ENCODE results near the gene TMPRSS4. TPM values are rescaled to one million over a fixed set of nuclear protein-coding genes. Genes with fewer than 3 reads are reported as not detected.

Gene TMPRSS4
- total and polyA plus RNA-seq, 9 of the 15 experiments (the other 6 are each of a cell fraction or from before 2014, with no cell fraction given): 4.0 to 10.0 (median 5.6) TPM

- Histone ChIP-seq H3K4me3 (no peak overlapping the region), H2AFZ (ENCODE audit: low read depth, low read length) (no peak overlapping the region), H3K4me2 (ENCODE audit: insufficient read depth, low read length) (no peak overlapping the region), H3K27me3 (ENCODE audit: control insufficient read depth in 2 of 2, insufficient read depth in 2 of 2, low read length in 2 of 2) (peaks cover 2 to 10% of the 10 kb centered on the region in 2 experiments; a peak in 1 of 5 replicates), H4K20me1 (replicated peaks; ENCODE audit: control insufficient read depth, insufficient read depth, low read length) (no peaks in the 10 kb centered on the region), H3K9me1 (ENCODE audit: control insufficient read depth, insufficient read depth, low read length) (no peaks in the 10 kb centered on the region), H3K9me3 (replicated peaks; ENCODE audit: control insufficient read depth, insufficient read depth, low read depth, low read length) (no peaks in the 10 kb centered on the region), H3K79me2 (ENCODE audit: control insufficient read depth, insufficient read depth, low read length) (no peaks in the 10 kb centered on the region), H3K36me3 (ENCODE audit: control insufficient read depth, insufficient read depth, low read length) (no peaks in the 10 kb centered on the region), H3K27ac (ENCODE audit: extremely low read depth, low read depth, low read length) (no peak overlapping the region), H3K4me1 (replicated peaks in 1 of 2; ENCODE audit: control insufficient read depth in 2 of 2, insufficient read depth in 2 of 2, low read length in 2 of 2) (no peaks in the 10 kb centered on the region), H3K9ac (ENCODE audit: insufficient read depth in 1 of 2, low read depth in 2 of 2, low read length in 2 of 2) (no peak overlapping the region)
- in situ Hi-C loops (cut with MboI): no loop called here
- no TSS peak for BruUV-seq (replicated peaks)
- intact Hi-C loops (cut with micrococcal nuclease): loop anchor here (5.0 kb wide), 1 partner anchor 61 kb away; no protein-coding TSS in a partner anchor
- CTCF ChIA-PET (ENCODE audit: low intra/inter-chr PET ratio): no interaction called here
- WGBS (ENCODE audit: insufficient coverage, low coverage, missing lambda C conversion rate): 17% methylated on average over 4 of the region's 4 CpGs
- TF ChIP-seq FOS (IDR thresholded peaks at IDR 0.05; ENCODE audit: extremely low read depth, insufficient read length): no peak
- no peak for TF ChIP-seq ETV6 (IDR thresholded peaks at IDR 0.05; ENCODE audit: borderline replicate concordance in 1 of 2, low read depth in 2 of 2, low read length in 1 of 2)
- TF ChIP-seq ETV6 (CRISPR knock-in tag; IDR thresholded peaks at IDR 0.05; ENCODE audit: borderline replicate concordance): no peak
- no peak for TF ChIP-seq BCOR (IDR thresholded peaks at IDR 0.05)
- no peak for TF ChIP-seq RBM22 (IDR thresholded peaks at IDR 0.05; ENCODE audit: low read depth, low read length, poor library complexity, severe bottlenecking)
- no peak for TF ChIP-seq IRF2 (CRISPR knock-in tag; IDR thresholded peaks at IDR 0.05)
- TF ChIP-seq TEAD2 (tag; IDR thresholded peaks at IDR 0.05): no peak
- TF ChIP-seq IRF9 (tag; IDR thresholded peaks at IDR 0.05): no peak
- no peak for TF ChIP-seq FIP1L1 (IDR thresholded peaks at IDR 0.05; ENCODE audit: low read depth, low read length, poor library complexity, severe bottlenecking)
- DNase-seq (ENCODE audit: extremely low read depth in 1 of 4, low spot score in 3 of 4) (no peak), ATAC-seq (no peak), FAIRE-seq (no peak)
- POLR2A ChIA-PET: interaction anchor here (0.8 to 1.1 kb wide), 2 partner anchors 14 to 325 kb away, joined by 3 read pairs; no protein-coding TSS in a partner anchor
Measured at GRCh38 chr11:118128310-118128709, 51.4 kb downstream of the TMPRSS4 start.
